ENCODE measurements around the gene FSTL4. TPM values are rescaled to one million over a fixed set of nuclear protein-coding genes. Genes with fewer than 3 reads are reported as not detected.

Gene FSTL4
- total and polyA plus RNA-seq, 2 of the 13 experiments (the other 11 are each of a cell fraction or from before 2014, with no cell fraction given) = 2.1 to 3.0 TPM

GRCh38 chr5:133232011-133232410 is 380.3 kb downstream of the FSTL4 start (continued):
- TF ChIP-seq ZNF138 (CRISPR knock-in tag; IDR thresholded peaks at IDR 0.05; ENCODE audit: low read depth) = no peak

GRCh38 chr5:133230823-133231578 is 381.3 kb downstream of the FSTL4 start:
- intact Hi-C loops (cut with micrococcal nuclease; ENCODE audit: unreplicated experiment) = no loop called here
- ATAC-seq (no peak), FAIRE-seq (no peak), DNase-seq (ENCODE audit: low spot score) (no peak)
- H3K27ac ChIP-seq (ENCODE audit: extremely low read length, insufficient read depth, low read length) = no peak overlapping the region
- 75% methylated on average over 9 of the region's 9 CpGs for WGBS (ENCODE audit: low lambda C conversion rate)
- in situ Hi-C loops (cut with HindIII; ENCODE audit: extremely low pct_ligation_motif_present, low pct_unique_long_range_greater_than_20kb) = no loop called here
- CTCF ChIA-PET (ENCODE audit: low intra/inter-chr PET ratio, low total read pairs) = no interaction called here
- H4K20me1 ChIP-seq (ENCODE audit: insufficient read depth, low read length) = no peaks in the 10 kb centered on the region
- H3K4me2 ChIP-seq (ENCODE audit: low read depth, low read length) = no peak overlapping the region
- POLR2A ChIA-PET = no interaction called here
- H3K27me3 ChIP-seq (ENCODE audit: control insufficient read depth in 1 of 2, insufficient read depth in 2 of 2, low read length in 2 of 2) = no peaks in the 10 kb centered on the region
- H3K36me3 ChIP-seq (replicated peaks in 1 of 2; ENCODE audit: control insufficient read depth in 1 of 2, insufficient read depth in 2 of 2, low read length in 2 of 2) = no peaks in the 10 kb centered on the region
- H3K9ac ChIP-seq (ENCODE audit: insufficient read depth, low read depth, low read length) = no peak overlapping the region
- H3K4me3 ChIP-seq (replicated peaks in 1 of 3; ENCODE audit: insufficient read depth in 1 of 3, low read depth in 2 of 3, low read length in 3 of 3) = no peak overlapping the region
- no peak overlapping the region for H2AFZ ChIP-seq (ENCODE audit: low read length)
- no peaks in the 10 kb centered on the region for H3K4me1 ChIP-seq (ENCODE audit: insufficient read depth, low read length)
- no peaks in the 10 kb centered on the region for H3K9me3 ChIP-seq (ENCODE audit: low read length)
- H3K79me2 ChIP-seq (ENCODE audit: insufficient read depth, low read length) = no peaks in the 10 kb centered on the region
- no TSS peak for BruUV-seq (replicated peaks)
- TF ChIP-seq TAF1 (CRISPR knock-in tag; IDR thresholded peaks at IDR 0.05) (no peak), ZNF280D (CRISPR knock-in tag; IDR thresholded peaks at IDR 0.05) (no peak), SMAD3 (CRISPR knock-in tag; IDR thresholded peaks at IDR 0.05) (no peak), MIER3 (CRISPR knock-in tag; IDR thresholded peaks at IDR 0.05; ENCODE audit: borderline replicate concordance) (no peak), SYNCRIP (IDR thresholded peaks at IDR 0.05; ENCODE audit: insufficient read depth, low read depth, low read length) (no peak), ZNF770 (CRISPR knock-in tag; IDR thresholded peaks at IDR 0.05) (no peak), MIER2 (CRISPR knock-in tag; IDR thresholded peaks at IDR 0.05) (no peak), RCOR2 (CRISPR knock-in tag; IDR thresholded peaks at IDR 0.05) (no peak), NCOR1 (IDR thresholded peaks at IDR 0.05; ENCODE audit: borderline replicate concordance, low read length) (no peak), ZNF503 (CRISPR knock-in tag; IDR thresholded peaks at IDR 0.05) (no peak), CENPBD1 (CRISPR knock-in tag; IDR thresholded peaks at IDR 0.05; ENCODE audit: borderline replicate concordance, low read depth) (no peak), JUNB (CRISPR knock-in tag; IDR thresholded peaks at IDR 0.05; ENCODE audit: borderline replicate concordance) (no peak), PPARG (CRISPR knock-in tag; conservative IDR thresholded peaks at IDR 0.05) (no peak), NFRKB (IDR thresholded peaks at IDR 0.05) (no peak), ELF3 (CRISPR knock-in tag; IDR thresholded peaks at IDR 0.05) (no peak), RFXANK (CRISPR knock-in tag; IDR thresholded peaks at IDR 0.05) (no peak)

All from HepG2 (cell line).